Body of pancreas (tissue), 4 donors: ENCODE data around the gene BLOC1S6.

Experiments used
- POLR2A ChIP-seq, 3 donors: fragments of 450-650 bp; IDR thresholded peaks; one replicate each; pipeline ENCODE4 v1.6.1; 2016; ENCODE audit warnings: antibody characterized with exemption in 3 of 3, mild to moderate bottlenecking in 2 of 3
- TF ChIP-seq, protein P1 (sequence below), 7 experiments: fragments of 450-650 bp in 4 of 7; fragments of 200-600 bp in 3 of 7; sonication (generic) in 3 of 7; IDR thresholded peaks; one replicate each; pipeline ENCODE4 v1.5.1; 2016 to 2019; ENCODE audit warnings: antibody characterized with exemption in 7 of 7

DNA sequence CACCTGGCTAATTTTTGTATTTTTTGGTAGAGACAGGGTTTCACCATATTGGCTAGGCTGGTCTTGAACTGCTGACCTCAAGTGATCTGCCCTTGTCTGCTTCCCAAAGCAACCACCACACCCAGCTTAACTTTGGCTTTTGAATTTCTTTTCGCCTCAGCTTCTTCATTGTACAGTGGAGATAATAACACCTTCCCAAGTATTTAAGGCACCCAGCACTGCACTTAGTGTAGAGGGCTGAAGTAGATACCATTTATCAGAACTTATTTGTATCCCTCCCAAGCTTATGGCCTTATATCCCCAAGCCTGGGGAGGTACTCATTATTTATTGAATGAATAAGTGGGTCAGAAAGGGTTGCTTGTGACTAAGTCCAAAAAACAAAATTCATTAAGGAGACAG, 50.0 kb downstream of the BLOC1S6 start:
- TF ChIP-seq POLR2A (IDR thresholded peaks at IDR 0.05), result no peak
- TF ChIP-seq, protein P1, sequence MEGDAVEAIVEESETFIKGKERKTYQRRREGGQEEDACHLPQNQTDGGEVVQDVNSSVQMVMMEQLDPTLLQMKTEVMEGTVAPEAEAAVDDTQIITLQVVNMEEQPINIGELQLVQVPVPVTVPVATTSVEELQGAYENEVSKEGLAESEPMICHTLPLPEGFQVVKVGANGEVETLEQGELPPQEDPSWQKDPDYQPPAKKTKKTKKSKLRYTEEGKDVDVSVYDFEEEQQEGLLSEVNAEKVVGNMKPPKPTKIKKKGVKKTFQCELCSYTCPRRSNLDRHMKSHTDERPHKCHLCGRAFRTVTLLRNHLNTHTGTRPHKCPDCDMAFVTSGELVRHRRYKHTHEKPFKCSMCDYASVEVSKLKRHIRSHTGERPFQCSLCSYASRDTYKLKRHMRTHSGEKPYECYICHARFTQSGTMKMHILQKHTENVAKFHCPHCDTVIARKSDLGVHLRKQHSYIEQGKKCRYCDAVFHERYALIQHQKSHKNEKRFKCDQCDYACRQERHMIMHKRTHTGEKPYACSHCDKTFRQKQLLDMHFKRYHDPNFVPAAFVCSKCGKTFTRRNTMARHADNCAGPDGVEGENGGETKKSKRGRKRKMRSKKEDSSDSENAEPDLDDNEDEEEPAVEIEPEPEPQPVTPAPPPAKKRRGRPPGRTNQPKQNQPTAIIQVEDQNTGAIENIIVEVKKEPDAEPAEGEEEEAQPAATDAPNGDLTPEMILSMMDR (IDR thresholded peaks at IDR 0.05), result no peak
